K562 (cell line): ENCODE measurements around the gene ZNF775. TPM values are rescaled to one million over a fixed set of nuclear protein-coding genes. Genes with fewer than 3 reads are reported as not detected.
A peak's percentile ranks its signal among the peaks of the same experiment; 100 is the strongest.

Source experiments
- ATF6 ChIP-seq: sonication (generic); formaldehyde crosslinking; IDR thresholded peaks from 2 replicates; pipeline ENCODE4 v1.4.0; 2020; ENCODE audit warnings: mild to moderate bottlenecking, missing genetic modification reagents
- C11orf30 ChIP-seq: fragments of 450-650 bp; IDR thresholded peaks from 2 replicates; pipeline ENCODE4 v1.6.1; 2016; ENCODE audit warnings: low read depth, mild to moderate bottlenecking
- CREB1 ChIP-seq, 2 experiments: sonication (generic) in 1 of 2; formaldehyde crosslinking in 1 of 2; IDR thresholded peaks; 2 replicates each; pipeline versions ENCODE4 v1.6.1 to v1.8.0; 2012 to 2022; ENCODE audit warnings: inconsistent platforms in 1 of 2, mild to moderate bottlenecking in 1 of 2, missing genetic modification reagents in 1 of 2, moderate library complexity in 1 of 2
- EGR1 ChIP-seq: fragments of 450-650 bp; conservative IDR thresholded peaks from 2 replicates; pipeline ENCODE4 v1.6.1; 2017; ENCODE audit warnings: mild to moderate bottlenecking
- NCOA4 ChIP-seq: fragments of 450-650 bp; IDR thresholded peaks from 2 replicates; pipeline ENCODE4 v1.6.1; 2018; ENCODE audit warnings: mild to moderate bottlenecking; ENCODE audit not compliant: partially characterized antibody
- PRDM10 ChIP-seq: fragments of 450-650 bp; IDR thresholded peaks from 2 replicates; pipeline ENCODE4 v1.6.1; 2018; ENCODE audit not compliant: partially characterized antibody
- RNF219 ChIP-seq: fragments of 250-450 bp; sonication (Bioruptor Pico); IDR thresholded peaks from 2 replicates; pipeline ENCODE4 v1.5.0; 2022; ENCODE audit warnings: mild to moderate bottlenecking
- SMARCE1 ChIP-seq: fragments of 450-650 bp; IDR thresholded peaks from 2 replicates; pipeline ENCODE4 v1.7.1; 2016; ENCODE audit warnings: mild to moderate bottlenecking
- SP1 ChIP-seq: sonication (generic); formaldehyde crosslinking; IDR thresholded peaks from 2 replicates; pipeline ENCODE4 v1.8.1; 2022; ENCODE audit warnings: mild to moderate bottlenecking, missing genetic modification reagents
- ZBTB2 ChIP-seq: fragments of 450-650 bp; IDR thresholded peaks from 2 replicates; pipeline ENCODE4 v1.6.1; 2016; ENCODE audit warnings: antibody characterized with exemption
- ZNF592 ChIP-seq: fragments of 450-650 bp; IDR thresholded peaks from 2 replicates; pipeline ENCODE4 v1.6.1; 2017; ENCODE audit warnings: antibody characterized with exemption, mild to moderate bottlenecking
- ZNF699 ChIP-seq: fragments of 250-450 bp; sonication (Bioruptor Pico); IDR thresholded peaks from 2 replicates; pipeline ENCODE4 v1.8.0; 2021; ENCODE audit warnings: mild to moderate bottlenecking, moderate library complexity; ENCODE audit not compliant: insufficient replicate concordance
- polyA plus RNA-seq, 8 experiments: library from polyadenylated mRNA; depleted of rRNA in 4 of 8; stranded (reverse) in 5 of 8; unstranded in 3 of 8; fragments of >200 nt; fragmentation: Nextera tagmentation in 2 of 8; fragmentation: Illumina TruSeq in 1 of 8; extraction: Ambion mirVana in 2 of 8; extraction: Trizol in 1 of 8; gene quantifications; 2 replicates each; pipeline versions ENCODE4 v1.2.1 to v1.2.3, GENCODE V29; 2011 to 2014; ENCODE audit warnings: inconsistent platforms in 1 of 8, missing spikeins in 1 of 8
- total RNA-seq, 7 experiments: library from RNA; depleted of rRNA in 6 of 7; stranded (reverse); fragments of >200 nt in 6 of 7; fragmentation: Illumina TruSeq in 2 of 7; extraction: Trizol in 2 of 7; gene quantifications; 2 replicates each; pipeline versions ENCODE4 v1.2.1 to v1.2.3, GENCODE V29; 2011 to 2021; ENCODE audit warnings: low replicate concordance in 1 of 7

The ZNF775 gene
- total and polyA plus RNA-seq, 9 of the 15 experiments (the other 6 are each of a cell fraction or from before 2014, with no cell fraction given): 0.04 to 18.7 (median 4.9) TPM

- 0 out of 2 replicates have a peak, but pooled peaks have one; percentile 14 for TF ChIP-seq C11orf30
- no peak for TF ChIP-seq ZNF592
- TF ChIP-seq NCOA4: no peak
- no peak for TF ChIP-seq RNF219 (CRISPR knock-in tag)
- TF ChIP-seq PRDM10: peak; percentile 28
- TF ChIP-seq ATF6 (CRISPR knock-in tag): no peak
- 0 out of 2 replicates have a peak, but pooled peaks have one; percentile 40 for TF ChIP-seq SP1
- TF ChIP-seq SMARCE1: peak; percentile 57; the same call in 1 of the 2 replicates
- no peak for TF ChIP-seq ZNF699 (CRISPR knock-in tag)
- TF ChIP-seq EGR1: 0 out of 2 replicates have a peak, but pooled peaks have one; percentile 3
- TF ChIP-seq ZBTB2: peak; percentile 70; the same call in 1 of the 2 replicates
- TF ChIP-seq CREB1 (IDR thresholded peaks at IDR 0.05): no peak
- no peak for TF ChIP-seq CREB1 (CRISPR knock-in tag; IDR thresholded peaks at IDR 0.05)
Observed at GRCh38 chr7:150359622-150360362, 19.3 kb upstream of the ZNF775 start (continued).
